AG04450 (cell line): ENCODE measurements around the gene MLN. TPM values are rescaled to one million over a fixed set of nuclear protein-coding genes. Genes with fewer than 3 reads are reported as not detected.

Source experiments
- CTCF ChIA-PET: fragments of 300-600, 350-600 bp; formaldehyde crosslinking; extraction: SDS; loops from one replicate; lab custom pipeline; 2022; ENCODE audit warnings: antibody characterized with exemption, inconsistent platforms; lab: Charles Lee
- POLR2A ChIA-PET: fragments of 350-600 bp; formaldehyde crosslinking; extraction: SDS; loops from one replicate; lab custom pipeline; 2021; ENCODE audit warnings: antibody characterized with exemption, inconsistent platforms; lab: Yijun Ruan, JAX
- DNase-seq: peaks from one replicate; pipeline ENCODE4 v3.0.0-alpha.2; 2011; ENCODE audit warnings: low read depth, low spot score
- H3K27ac ChIP-seq: one replicate; pipeline ENCODE4 v1.5.1; 2012; ENCODE audit warnings: low read depth, low read length, control low read depth
- H3K27me3 ChIP-seq: one replicate; pipeline ENCODE4 v1.6.0; 2012; ENCODE audit warnings: low read length; ENCODE audit not compliant: control insufficient read depth, insufficient read depth
- H3K4me3 ChIP-seq: 2 replicates; pipeline ENCODE4 v1.5.1; 2011; ENCODE audit warnings: mild to moderate bottlenecking, low read depth, low read length, control low read depth
- H3K9me3 ChIP-seq: 2 replicates; pipeline ENCODE4 v1.5.1; 2012; ENCODE audit warnings: low read length; ENCODE audit not compliant: control insufficient read depth, insufficient read depth
- CTCF ChIP-seq: IDR thresholded peaks from 2 replicates; pipeline ENCODE4 v1.5.1; 2011; ENCODE audit warnings: low read depth, low read length, control low read depth, inconsistent platforms
- polyA plus RNA-seq: library from polyadenylated mRNA; depleted of rRNA; stranded (reverse); fragments of >200 nt; gene quantifications from 2 replicates; pipeline ENCODE4 v1.2.3, GENCODE V29; 2011

Gene MLN
- polyA plus RNA-seq, 1 experiment = not detected

DNA sequence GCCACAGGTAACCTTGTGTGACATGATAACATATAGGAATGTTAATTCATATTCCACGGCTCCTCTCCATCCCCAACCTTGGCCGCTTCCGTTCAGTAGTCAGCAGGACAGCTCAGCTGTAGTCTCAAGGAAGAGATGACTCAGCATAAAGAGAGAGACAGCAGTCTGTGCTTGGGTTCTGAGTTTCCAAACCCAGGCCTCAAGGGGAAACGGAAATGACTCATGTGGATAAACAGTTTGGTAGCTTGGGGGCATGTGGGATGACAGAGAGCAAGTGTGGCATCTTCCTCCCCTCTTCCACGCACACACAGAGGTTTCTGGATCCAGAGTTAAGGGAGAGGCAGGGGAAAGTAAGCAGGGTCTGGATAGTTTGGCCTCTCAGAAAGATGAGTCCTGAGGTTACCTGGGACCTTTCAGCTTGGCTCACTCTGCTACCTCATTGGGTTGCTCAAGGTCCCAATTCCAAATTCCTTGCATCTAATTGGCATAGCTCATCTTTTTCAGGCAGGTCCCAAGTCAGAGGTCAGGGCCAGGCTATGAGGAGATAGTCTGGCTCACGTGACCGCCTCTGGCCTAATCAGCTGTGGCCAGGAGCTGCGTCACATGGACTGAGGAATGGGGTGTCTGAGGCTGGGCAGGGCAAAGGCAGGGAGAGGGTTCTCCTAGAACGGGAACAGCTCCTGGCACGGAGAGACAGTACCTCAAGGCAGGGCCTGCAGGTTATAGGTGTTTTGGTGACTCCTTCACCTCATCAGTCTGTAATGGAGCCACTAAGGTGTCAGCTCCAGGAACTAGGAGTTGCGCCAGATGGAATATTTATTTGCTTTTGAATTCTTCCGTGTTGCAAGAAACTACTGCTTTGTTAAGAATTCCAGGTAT lies 36.5 kb upstream of the MLN start:
- CTCF ChIA-PET = interaction anchor here (0.9 to 2.2 kb wide), 3 partner anchors 10 to 129 kb away, joined by 3 to 6 read pairs (median 5); partner anchors contain the start of gene UQCC2
- POLR2A ChIA-PET = interaction anchor here (0.8 to 1.6 kb wide), 3 partner anchors 52 to 69 kb away, joined by 3 to 14 read pairs (median 4); partner anchors contain the start of gene LEMD2
- TF ChIP-seq CTCF = no peak

DNA sequence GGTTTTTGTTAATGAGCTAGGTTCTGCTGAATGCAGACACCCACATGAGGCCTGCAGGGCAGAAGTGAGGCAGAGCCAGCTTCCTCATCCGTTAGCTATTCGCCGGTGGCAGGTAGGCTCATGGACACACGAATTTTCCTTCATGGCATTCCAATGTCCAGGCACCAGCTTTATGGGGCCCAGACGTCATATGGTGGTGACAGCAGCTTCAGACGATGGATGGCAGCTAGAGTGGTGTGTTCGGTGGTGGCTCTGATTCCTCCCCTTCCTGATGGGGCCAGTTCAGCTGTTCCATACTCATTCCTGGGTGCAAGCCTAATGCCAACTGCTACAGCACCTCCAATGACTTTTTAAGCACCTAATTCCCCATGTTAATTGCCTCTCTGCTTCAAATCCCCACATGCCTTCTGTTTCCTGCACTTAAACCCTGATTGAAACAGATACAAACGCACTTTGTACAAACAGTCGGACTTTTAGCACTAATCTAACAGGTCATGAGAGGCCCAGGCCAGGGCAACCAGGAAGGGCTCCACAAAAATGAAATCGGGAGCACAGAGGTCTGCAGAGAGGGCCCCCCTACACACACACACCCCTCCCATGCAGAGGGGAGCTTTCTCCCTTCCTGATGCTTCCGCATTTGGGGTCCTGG lies 35.7 kb upstream of the MLN start:
- no peak for TF ChIP-seq CTCF
- H3K27ac ChIP-seq = peak overlapping the region; percentile 86
- no peak for DNase-seq
- no peaks in the 10 kb centered on the region for H3K27me3 ChIP-seq
- ChIA-PET CTCF (interaction anchor here (0.7 to 2.2 kb wide), 4 partner anchors 11 to 216 kb away, joined by 3 to 6 read pairs (median 6); no protein-coding TSS in a partner anchor), POLR2A (interaction anchor here (0.5 to 1.6 kb wide), 4 partner anchors 51 to 521 kb away, joined by 3 to 14 read pairs (median 4); partner anchors contain the start of gene LEMD2)
- no peak overlapping the region for H3K4me3 ChIP-seq
- H3K9me3 ChIP-seq = peaks cover 5% of the 10 kb centered on the region

More for the DNA sequence above, 36.5 kb upstream of the MLN start:
- Histone ChIP-seq H3K27ac (peak overlapping the region; percentile 97), H3K4me3 (no peak overlapping the region), H3K27me3 (no peaks in the 10 kb centered on the region), H3K9me3 (peaks cover 5% of the 10 kb centered on the region)
- peak; percentile 85 for DNase-seq

GRCh38 chr6:33838983-33839382 lies 35.2 kb upstream of the MLN start:
- ChIA-PET CTCF (interaction anchor here (0.7 to 2.2 kb wide), 3 partner anchors 12 to 216 kb away, joined by 3 to 6 read pairs (median 6); no protein-coding TSS in a partner anchor), POLR2A (interaction anchor here (0.5 kb wide), 1 partner anchor 521 kb away, joined by 3 read pairs; no protein-coding TSS in a partner anchor)
- no peak for TF ChIP-seq CTCF
- no peak for DNase-seq
- H3K4me3 ChIP-seq = no peak overlapping the region
- peaks cover 5% of the 10 kb centered on the region for H3K9me3 ChIP-seq
- H3K27me3 ChIP-seq = no peaks in the 10 kb centered on the region
- H3K27ac ChIP-seq = peak overlapping the region; percentile 86

DNA sequence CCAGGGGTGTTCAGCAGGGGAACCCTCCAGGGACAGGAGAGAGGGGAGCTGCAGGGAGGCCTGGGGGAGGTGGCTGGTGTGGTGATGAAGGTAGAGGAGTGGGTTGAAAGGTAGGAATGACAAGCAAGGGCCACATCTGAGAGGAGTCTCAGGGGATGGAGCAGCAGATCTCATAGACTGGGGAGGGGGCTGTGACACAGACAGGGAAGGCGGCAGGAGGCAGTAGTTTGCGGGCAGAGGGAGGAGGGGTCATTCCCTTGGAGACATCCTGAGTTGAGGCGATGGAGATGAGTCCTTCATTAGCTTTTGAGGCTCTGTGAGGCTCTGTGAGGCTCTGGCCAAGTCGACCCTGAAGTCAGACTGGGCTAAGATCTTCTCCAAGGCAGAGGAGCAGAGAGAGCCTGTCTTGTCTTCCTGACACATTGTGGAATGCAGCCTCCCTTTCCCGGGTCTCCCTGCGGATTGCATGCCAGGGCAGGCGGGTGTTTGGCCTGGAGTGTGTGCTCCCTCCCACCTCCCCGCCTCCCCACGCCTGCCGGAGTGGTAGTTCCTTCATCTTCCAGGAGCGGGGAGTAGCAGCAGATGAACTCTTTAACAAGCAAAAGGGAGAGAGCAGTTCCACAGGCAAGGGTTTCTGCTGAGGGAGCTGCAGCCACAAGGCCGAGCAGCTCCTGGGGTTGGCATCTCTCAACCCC lies 34.3 kb upstream of the MLN start:
- ChIA-PET POLR2A (no interaction called here), CTCF (interaction anchor here (1.7 to 2.2 kb wide), 2 partner anchors 12 to 14 kb away, joined by 6 read pairs; no protein-coding TSS in a partner anchor)
- Histone ChIP-seq H3K9me3 (peaks cover 5% of the 10 kb centered on the region), H3K4me3 (no peak overlapping the region), H3K27ac (peak overlapping the region; percentile 42), H3K27me3 (no peaks in the 10 kb centered on the region)
- peak; percentile 16 for DNase-seq
- TF ChIP-seq CTCF = no peak
